ENCODE measurements around the gene SARS1. TPM values are rescaled to one million over a fixed set of nuclear protein-coding genes. Genes with fewer than 3 reads are reported as not detected.

The SARS1 gene
- total and polyA plus RNA-seq, 2 of the 13 experiments (the other 11 are each of a cell fraction or from before 2014, with no cell fraction given) = 103 to 134 TPM

- TF ChIP-seq PHF8 (CRISPR knock-in tag; IDR thresholded peaks at IDR 0.05) (peak; percentile 65), ETV6 (CRISPR knock-in tag; conservative IDR thresholded peaks at IDR 0.05) (no peak), GATAD1 (CRISPR knock-in tag; IDR thresholded peaks at IDR 0.05) (peak; percentile 78), ZNF572 (CRISPR knock-in tag; IDR thresholded peaks at IDR 0.05) (peak; percentile 92; the same call in 1 of the 2 replicates), RFX3 (CRISPR knock-in tag; IDR thresholded peaks at IDR 0.05) (no peak), WIZ (CRISPR knock-in tag; IDR thresholded peaks at IDR 0.05) (0 out of 2 replicates have a peak, but pooled peaks have one; percentile 53), ATF7-NPFF (CRISPR knock-in tag; IDR thresholded peaks at IDR 0.05; ENCODE audit: low read depth) (peak; percentile 76; the same call in 1 of the 2 replicates), NR2F2 (IDR thresholded peaks at IDR 0.05; ENCODE audit: borderline replicate concordance, low read depth) (no peak), PAWR (CRISPR knock-in tag; IDR thresholded peaks at IDR 0.05; ENCODE audit: borderline replicate concordance) (0 out of 2 replicates have a peak, but pooled peaks have one; percentile 28), PTBP1 (IDR thresholded peaks at IDR 0.05; ENCODE audit: low read depth, low read length, poor library complexity, severe bottlenecking) (peak; percentile 23), ZNF574 (CRISPR knock-in tag; IDR thresholded peaks at IDR 0.05) (peak; percentile 87), THAP9 (CRISPR knock-in tag; IDR thresholded peaks at IDR 0.05; ENCODE audit: borderline replicate concordance) (0 out of 2 replicates have a peak, but pooled peaks have one; percentile 20), PPARG (CRISPR knock-in tag; conservative IDR thresholded peaks at IDR 0.05) (peak; percentile 36; the same call in 1 of the 2 replicates), SIX1 (CRISPR knock-in tag; IDR thresholded peaks at IDR 0.05; ENCODE audit: borderline replicate concordance) (no peak), ZNF746 (CRISPR knock-in tag; IDR thresholded peaks at IDR 0.05) (peak; percentile 44; the same call in 1 of the 2 replicates), ZMYM3 (CRISPR knock-in tag; IDR thresholded peaks at IDR 0.05) (peak; percentile 77), SUZ12 (IDR thresholded peaks at IDR 0.05; ENCODE audit: low read depth, low read length) (no peak)
- TF ChIP-seq, protein P1, sequence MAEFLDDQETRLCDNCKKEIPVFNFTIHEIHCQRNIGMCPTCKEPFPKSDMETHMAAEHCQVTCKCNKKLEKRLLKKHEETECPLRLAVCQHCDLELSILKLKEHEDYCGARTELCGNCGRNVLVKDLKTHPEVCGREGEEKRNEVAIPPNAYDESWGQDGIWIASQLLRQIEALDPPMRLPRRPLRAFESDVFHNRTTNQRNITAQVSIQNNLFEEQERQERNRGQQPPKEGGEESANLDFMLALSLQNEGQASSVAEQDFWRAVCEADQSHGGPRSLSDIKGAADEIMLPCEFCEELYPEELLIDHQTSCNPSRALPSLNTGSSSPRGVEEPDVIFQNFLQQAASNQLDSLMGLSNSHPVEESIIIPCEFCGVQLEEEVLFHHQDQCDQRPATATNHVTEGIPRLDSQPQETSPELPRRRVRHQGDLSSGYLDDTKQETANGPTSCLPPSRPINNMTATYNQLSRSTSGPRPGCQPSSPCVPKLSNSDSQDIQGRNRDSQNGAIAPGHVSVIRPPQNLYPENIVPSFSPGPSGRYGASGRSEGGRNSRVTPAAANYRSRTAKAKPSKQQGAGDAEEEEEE (CRISPR knock-in tag; IDR thresholded peaks at IDR 0.05; ENCODE audit: borderline replicate concordance) = peak; percentile 86; the same call in 1 of the 2 replicates
- TF ChIP-seq, protein P2, sequence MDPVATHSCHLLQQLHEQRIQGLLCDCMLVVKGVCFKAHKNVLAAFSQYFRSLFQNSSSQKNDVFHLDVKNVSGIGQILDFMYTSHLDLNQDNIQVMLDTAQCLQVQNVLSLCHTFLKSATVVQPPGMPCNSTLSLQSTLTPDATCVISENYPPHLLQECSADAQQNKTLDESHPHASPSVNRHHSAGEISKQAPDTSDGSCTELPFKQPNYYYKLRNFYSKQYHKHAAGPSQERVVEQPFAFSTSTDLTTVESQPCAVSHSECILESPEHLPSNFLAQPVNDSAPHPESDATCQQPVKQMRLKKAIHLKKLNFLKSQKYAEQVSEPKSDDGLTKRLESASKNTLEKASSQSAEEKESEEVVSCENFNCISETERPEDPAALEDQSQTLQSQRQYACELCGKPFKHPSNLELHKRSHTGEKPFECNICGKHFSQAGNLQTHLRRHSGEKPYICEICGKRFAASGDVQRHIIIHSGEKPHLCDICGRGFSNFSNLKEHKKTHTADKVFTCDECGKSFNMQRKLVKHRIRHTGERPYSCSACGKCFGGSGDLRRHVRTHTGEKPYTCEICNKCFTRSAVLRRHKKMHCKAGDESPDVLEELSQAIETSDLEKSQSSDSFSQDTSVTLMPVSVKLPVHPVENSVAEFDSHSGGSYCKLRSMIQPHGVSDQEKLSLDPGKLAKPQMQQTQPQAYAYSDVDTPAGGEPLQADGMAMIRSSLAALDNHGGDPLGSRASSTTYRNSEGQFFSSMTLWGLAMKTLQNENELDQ (CRISPR knock-in tag; IDR thresholded peaks at IDR 0.05; ENCODE audit: borderline replicate concordance) = peak; percentile 74; the same call in 1 of the 2 replicates
Observed at GRCh38 chr1:109263597-109264378, 50.1 kb downstream of the SARS1 start (continued).

All from HepG2 (cell line).